WERI-Rb-1 (cell line): ENCODE results near the gene TTC39B.
A peak's percentile ranks its signal among the peaks of the same experiment; 100 is the strongest.

Experiments
- DNase-seq: peaks from one replicate; pipeline ENCODE4 v3.0.0-alpha.2; 2020
- H3K27ac ChIP-seq: fragments of 250-450 bp; sonication (Bioruptor Pico); 2 replicates; pipeline ENCODE4 v1.5.1; 2020; ENCODE audit warnings: mild to moderate bottlenecking, moderate library complexity
- H3K27me3 ChIP-seq: fragments of 250-450 bp; sonication (Bioruptor Pico); 2 replicates; pipeline ENCODE4 v1.5.1; 2021; ENCODE audit warnings: mild to moderate bottlenecking, low read depth, moderate library complexity; ENCODE audit not compliant: insufficient read depth, severe bottlenecking
- H3K36me3 ChIP-seq: fragments of 250-450 bp; sonication (Bioruptor Pico); 2 replicates; pipeline ENCODE4 v1.5.1; 2020; ENCODE audit warnings: mild to moderate bottlenecking, moderate library complexity
- H3K4me3 ChIP-seq: 2 replicates; pipeline ENCODE4 v1.5.1; 2011; ENCODE audit warnings: low read depth, mild to moderate bottlenecking, control low read depth, low read length
- H3K9me3 ChIP-seq: fragments of 250-450 bp; sonication (Bioruptor Pico); 2 replicates; pipeline ENCODE4 v1.5.1; 2021; ENCODE audit warnings: mild to moderate bottlenecking, moderate library complexity; ENCODE audit not compliant: severe bottlenecking
- CTCF ChIP-seq: IDR thresholded peaks from 2 replicates; pipeline ENCODE4 v1.5.1; 2011; ENCODE audit warnings: low read depth, mild to moderate bottlenecking, control low read depth, inconsistent platforms, low read length

TTC39B gene

GRCh38 chr9:15144622-15145061 is 162.4 kb downstream of the TTC39B start:
- no peak for TF ChIP-seq CTCF
- Histone ChIP-seq H3K27ac (no peak overlapping the region), H3K27me3 (no peaks in the 10 kb centered on the region), H3K36me3 (no peaks in the 10 kb centered on the region), H3K4me3 (no peak overlapping the region), H3K9me3 (no peaks in the 10 kb centered on the region)
- no peak for DNase-seq

- Histone ChIP-seq H3K27ac (no peak overlapping the region), H3K4me3 (no peak overlapping the region), H3K9me3 (no peaks in the 10 kb centered on the region), H3K27me3 (no peaks in the 10 kb centered on the region), H3K36me3 (no peaks in the 10 kb centered on the region)
- DNase-seq: peak; percentile 15
- TF ChIP-seq CTCF: peak; percentile 72
These were observed 164.0 kb downstream of the TTC39B start for GRCh38 chr9:15142878-15143534.

- Histone ChIP-seq H3K27ac (no peak overlapping the region), H3K4me3 (no peak overlapping the region), H3K36me3 (no peaks in the 10 kb centered on the region), H3K9me3 (no peaks in the 10 kb centered on the region), H3K27me3 (no peaks in the 10 kb centered on the region)
- TF ChIP-seq CTCF: no peak
- no peak for DNase-seq
These were observed 167.0 kb downstream of the TTC39B start for GRCh38 chr9:15140051-15140450.

- Histone ChIP-seq H3K27me3 (no peaks in the 10 kb centered on the region), H3K4me3 (no peak overlapping the region), H3K9me3 (no peaks in the 10 kb centered on the region), H3K27ac (no peak overlapping the region), H3K36me3 (no peaks in the 10 kb centered on the region)
- TF ChIP-seq CTCF: no peak
- no peak for DNase-seq
These were observed 167.5 kb downstream of the TTC39B start for GRCh38 chr9:15139469-15139868.

- no peak overlapping the region for H3K27ac ChIP-seq
- no peaks in the 10 kb centered on the region for H3K36me3 ChIP-seq
- H3K27me3 ChIP-seq: no peaks in the 10 kb centered on the region
- TF ChIP-seq CTCF: no peak
- no peaks in the 10 kb centered on the region for H3K9me3 ChIP-seq
- H3K4me3 ChIP-seq: no peak overlapping the region
- DNase-seq: no peak
These were observed 168.7 kb downstream of the TTC39B start for GRCh38 chr9:15138357-15138686.

GRCh38 chr9:15137658-15138356 is 169.2 kb downstream of the TTC39B start:
- TF ChIP-seq CTCF: no peak
- Histone ChIP-seq H3K27me3 (no peaks in the 10 kb centered on the region), H3K4me3 (no peak overlapping the region), H3K27ac (no peak overlapping the region), H3K36me3 (no peaks in the 10 kb centered on the region), H3K9me3 (no peaks in the 10 kb centered on the region)
- DNase-seq: no peak
